Nucleus accumbens (tissue), 56 donors: ENCODE results near the gene PATZ1.

Experiments
- DNase-seq, 56 donors: peaks; one replicate each; lab custom pipeline; 2025; lab: John Stamatoyannopoulos, UW

PATZ1 gene

DNA sequence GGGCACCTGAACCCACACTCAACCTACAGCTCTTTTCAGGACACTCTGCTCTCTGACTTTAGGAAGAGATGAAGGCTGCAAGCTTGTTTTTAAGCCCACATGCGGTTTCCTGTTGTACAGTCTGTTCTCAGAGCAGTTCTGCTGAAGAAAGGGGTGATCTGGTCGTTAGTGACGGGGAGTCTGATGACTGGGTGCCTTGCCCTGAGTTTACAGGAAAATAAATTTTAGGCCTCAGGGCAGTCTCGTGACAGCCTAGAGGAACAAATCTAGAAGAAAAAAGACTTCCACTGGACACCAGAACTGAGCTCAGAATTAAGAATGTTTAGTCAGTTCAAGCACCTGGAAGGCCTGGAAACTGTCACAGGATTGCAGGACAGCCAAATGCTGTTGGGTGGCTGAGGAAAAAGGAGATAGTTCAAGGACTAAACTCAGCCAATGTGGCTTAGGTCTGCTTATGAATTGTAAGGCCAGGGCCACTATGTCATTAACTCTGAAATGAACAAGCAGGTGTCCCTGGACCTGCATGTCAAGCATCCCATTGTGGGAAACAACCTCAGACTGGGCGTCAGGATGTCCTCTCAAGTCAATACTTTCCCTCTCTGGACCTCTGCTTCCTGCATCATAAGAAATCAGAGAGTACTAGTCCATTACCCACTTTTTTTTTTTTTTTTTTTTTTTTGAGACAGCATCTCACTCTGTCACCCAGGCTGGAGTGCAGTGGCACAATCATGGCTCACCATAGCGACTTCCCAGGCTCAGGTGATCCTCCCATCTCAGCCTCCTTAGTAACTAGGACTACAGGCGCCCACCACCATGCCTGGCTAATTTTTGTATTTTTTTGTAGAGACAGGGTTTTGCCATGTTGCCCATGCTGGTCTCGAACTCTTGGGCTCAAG is 59.5 kb downstream of the PATZ1 start:
- no peak for DNase-seq

- DNase-seq: no peak
Measured at GRCh38 chr22:31284281-31285155, 61.6 kb downstream of the PATZ1 start.

DNA sequence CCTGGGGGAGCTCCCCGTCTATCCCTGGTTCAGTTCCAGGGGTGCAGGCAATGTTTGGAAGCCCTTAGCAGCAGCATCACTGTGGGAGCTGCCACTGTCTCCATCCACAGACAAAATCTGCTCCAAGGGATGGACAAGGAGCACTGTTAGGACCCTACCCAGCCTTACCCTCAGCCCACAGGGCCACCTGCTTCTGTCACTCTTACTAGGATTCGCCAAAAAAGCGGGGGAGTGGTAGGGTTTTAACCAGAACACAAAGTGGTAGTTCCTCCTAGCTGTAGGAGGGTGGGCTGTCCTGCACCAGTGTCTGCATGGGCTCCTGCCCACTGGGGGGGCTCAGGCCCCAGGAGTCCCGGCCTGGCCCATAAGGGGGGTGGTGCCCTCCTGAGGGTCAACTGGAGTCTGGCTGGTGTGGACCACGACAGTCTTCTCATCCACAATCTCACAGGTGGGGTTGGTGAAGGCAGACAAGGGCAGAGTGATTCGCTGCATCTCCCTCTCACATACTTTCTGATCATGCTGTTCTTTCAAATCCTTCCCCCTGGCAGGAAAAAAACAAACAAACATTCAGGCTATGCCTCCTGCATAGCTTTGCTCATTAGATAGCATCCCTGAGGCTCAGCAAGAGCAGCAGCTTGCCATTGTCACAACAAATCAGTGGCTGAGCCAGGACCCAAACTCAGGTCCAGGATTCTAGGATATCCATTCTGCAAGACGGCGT is 63.2 kb downstream of the PATZ1 start:
- DNase-seq: no peak

DNA sequence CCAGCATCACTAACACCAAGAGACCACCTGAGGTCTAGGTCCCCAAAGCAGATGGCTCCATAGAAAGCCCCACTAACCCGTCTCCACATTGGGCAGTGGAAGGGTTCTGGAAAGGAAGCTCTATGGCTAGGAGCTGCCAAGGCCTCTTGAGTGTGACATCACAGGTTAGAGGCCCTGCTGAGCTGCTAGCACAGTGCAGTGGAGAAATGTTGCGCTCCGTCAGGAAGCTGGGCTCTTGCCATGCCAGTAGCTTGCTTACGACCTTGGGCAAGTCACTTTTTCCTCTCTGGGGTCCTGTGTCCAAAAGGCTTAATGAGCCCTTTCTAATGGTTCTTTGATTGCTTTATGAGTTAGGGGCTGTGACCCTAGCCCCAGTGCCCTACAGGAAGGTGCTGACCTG is 64.4 kb downstream of the PATZ1 start:
- DNase-seq: no peak

DNA sequence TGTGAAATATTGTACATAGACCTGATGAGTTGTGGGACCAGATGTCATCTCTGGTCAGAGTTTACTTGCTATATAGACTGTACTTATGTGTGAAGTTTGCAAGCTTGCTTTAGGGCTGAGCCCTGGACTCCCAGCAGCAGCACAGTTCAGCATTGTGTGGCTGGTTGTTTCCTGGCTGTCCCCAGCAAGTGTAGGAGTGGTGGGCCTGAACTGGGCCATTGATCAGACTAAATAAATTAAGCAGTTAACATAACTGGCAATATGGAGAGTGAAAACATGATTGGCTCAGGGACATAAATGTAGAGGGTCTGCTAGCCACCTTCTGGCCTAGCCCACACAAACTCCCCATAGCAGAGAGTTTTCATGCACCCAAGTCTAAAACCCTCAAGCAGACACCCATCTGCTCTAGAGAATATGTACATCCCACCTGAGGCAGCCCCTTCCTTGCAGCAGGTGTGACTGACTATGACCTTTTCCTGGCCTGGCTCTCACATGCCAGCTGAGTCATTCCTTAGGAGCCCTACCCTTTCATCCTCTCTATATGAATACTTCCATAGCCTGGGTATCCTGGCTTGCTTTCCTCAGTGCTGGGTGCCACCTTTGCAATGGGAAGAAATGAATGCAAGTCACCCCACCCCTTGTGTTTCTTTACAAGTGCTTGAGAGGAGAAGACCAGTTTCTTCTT is 66.2 kb downstream of the PATZ1 start:
- no peak for DNase-seq

DNA sequence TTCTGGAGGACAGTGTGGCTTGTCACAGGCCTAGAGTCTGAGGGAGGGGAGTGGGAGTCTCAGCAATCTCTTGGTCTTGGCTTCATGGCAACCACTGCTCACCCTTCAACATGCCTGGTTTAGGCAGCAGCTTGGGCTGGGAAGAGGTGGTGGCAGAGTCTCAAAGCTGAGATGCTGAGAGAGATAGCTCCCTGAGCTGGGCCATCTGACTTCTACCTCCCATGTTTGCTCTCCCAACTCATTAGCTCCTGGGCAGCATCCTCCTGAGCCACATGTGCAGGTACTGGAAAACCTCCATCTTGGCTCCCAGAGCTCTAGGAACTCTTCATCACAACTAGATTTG is 66.8 kb downstream of the PATZ1 start:
- no peak for DNase-seq

- DNase-seq: no peak
Measured at GRCh38 chr22:31278626-31279326, 67.4 kb downstream of the PATZ1 start.

- no peak for DNase-seq
Measured at GRCh38 chr22:31278151-31278621, 68.0 kb downstream of the PATZ1 start.

DNA sequence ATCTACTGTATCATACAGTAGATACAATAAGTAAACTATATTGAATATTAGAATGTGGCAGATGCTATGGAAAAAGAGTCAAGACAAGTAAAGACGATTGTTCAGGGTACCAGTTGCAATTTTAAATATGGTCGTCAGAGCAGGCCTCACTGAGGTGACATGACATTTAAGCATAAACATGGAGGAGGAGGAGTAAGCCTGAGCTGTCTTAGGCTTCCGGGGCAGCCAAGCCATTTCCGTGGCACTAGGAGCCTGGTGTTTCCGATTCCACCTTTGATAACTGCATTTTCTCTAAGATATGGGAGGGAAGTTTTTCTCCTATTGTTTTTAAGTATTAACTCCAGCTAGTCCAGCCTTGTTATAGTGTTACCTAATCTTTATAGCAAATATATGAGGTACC is 68.4 kb downstream of the PATZ1 start:
- no peak for DNase-seq

GRCh38 chr22:31276426-31277167 is 69.5 kb downstream of the PATZ1 start:
- no peak for DNase-seq
